Activated T-cell treated with anti-CD3 and anti-CD28 coated beads for 1 hour (primary cell): ENCODE data around the gene RANBP3L.
"Not testable (repeated sequence)": the region's sequence is repeated elsewhere in the genome, so short reads cannot be mapped to it uniquely, and the experiment has no call there.

Experiments used
- DNase-seq: peaks from one replicate; pipeline ENCODE4 v3.0.0-alpha.2; 2020; ENCODE audit warnings: low read depth

RANBP3L gene

GRCh38 chr5:36285837-36286615 lies 15.7 kb downstream of the RANBP3L start:
- no peak for DNase-seq

DNA sequence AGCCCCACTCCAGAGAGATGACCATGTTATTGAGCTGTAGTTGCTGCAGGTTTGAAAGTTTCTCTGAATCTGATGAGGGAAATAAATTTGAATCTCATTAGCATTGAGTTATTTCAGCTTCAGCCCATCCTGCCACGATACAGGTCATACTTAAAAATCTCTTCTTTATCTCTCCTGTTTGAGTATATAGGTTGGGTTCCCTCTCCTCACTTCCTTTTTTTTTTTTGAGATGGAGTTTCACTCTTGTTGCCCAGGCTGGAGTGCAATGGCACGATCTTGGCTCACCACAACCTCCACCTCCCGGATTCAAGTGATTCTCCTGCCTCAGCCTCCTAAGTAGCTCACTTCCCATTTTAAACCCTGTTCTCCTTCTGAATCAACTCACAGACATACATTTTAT lies 17.9 kb downstream of the RANBP3L start:
- not testable (repeated sequence) for DNase-seq

GRCh38 chr5:36281626-36282025 lies 20.1 kb downstream of the RANBP3L start:
- DNase-seq = no peak

DNA sequence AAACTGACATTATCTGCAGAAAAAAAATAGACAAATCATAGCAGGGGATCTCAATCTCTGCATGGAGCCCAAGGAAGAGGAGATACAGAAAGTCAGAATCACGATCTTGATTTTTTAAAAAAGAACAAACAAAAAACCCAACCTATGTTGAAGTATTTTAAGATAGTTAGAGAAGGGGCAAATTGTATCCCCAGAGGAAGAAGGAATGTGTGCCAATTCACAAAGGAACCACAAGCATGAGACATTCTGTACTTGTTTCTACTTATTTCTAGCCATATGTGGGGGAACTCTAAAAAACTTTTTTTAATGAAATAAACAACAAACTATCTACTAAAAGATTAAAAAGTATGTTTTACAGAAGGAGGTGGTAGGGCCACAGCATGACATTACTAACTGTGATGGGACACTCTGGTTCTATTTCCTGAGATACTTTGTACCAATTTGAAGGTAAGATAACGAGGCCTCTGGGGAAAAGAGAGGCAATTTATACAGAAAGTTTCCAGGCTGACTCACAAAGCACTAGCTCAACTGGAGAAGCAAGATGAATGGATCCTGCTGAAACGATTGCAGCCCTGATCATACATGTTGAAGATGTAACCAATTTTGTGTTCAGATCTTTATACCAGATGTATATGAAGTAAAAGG lies 22.5 kb downstream of the RANBP3L start:
- no peak for DNase-seq

- DNase-seq = no peak
Measured at GRCh38 chr5:36277521-36278176, 24.1 kb downstream of the RANBP3L start.

DNA sequence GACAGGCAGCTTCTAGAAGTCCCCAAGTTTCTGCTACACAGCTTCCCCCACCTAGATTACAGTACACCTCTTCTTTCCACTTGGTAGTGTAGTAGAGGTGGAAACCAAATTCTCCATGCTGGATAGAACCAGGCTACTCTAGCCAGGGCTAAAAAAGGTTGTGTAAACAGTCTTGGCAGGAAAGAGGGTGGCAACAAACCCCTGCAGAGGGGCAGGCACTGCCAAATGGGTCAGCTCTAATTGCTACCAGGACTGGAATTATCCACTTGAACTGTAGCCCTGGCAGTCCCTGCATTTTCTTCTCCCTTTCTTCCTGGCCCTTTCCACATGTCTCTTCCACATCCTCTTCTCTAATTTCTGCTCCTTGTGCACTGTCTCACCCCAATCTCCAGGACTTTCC lies 24.8 kb downstream of the RANBP3L start:
- DNase-seq = no peak

GRCh38 chr5:36273809-36274526 lies 27.7 kb downstream of the RANBP3L start:
- DNase-seq = no peak

DNA sequence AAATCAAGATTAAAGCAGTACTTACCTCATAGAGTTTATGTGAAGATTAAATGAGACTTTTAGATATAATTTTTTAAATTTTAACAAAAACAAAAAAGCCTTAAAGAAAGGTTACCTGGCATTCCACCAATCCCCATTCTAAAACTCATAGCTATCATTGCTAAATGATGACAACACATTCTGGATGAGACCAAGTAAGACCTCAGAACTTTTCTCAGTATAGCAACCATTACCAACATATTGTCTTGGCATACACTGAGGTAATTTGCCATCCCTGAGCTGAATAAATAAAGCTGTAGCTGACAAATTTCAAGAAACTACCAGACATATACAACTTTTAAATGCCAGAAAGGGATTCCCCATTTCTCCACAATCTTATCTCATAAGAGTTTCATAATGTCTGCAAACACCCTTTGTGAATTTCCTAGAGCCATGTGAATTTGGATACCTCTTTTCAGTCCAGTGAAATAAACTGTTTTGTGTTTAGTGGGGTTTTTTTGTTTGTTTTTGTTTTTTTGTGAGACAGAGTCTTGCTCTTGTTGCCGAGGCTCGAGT lies 29.5 kb downstream of the RANBP3L start:
- no peak for DNase-seq

DNA sequence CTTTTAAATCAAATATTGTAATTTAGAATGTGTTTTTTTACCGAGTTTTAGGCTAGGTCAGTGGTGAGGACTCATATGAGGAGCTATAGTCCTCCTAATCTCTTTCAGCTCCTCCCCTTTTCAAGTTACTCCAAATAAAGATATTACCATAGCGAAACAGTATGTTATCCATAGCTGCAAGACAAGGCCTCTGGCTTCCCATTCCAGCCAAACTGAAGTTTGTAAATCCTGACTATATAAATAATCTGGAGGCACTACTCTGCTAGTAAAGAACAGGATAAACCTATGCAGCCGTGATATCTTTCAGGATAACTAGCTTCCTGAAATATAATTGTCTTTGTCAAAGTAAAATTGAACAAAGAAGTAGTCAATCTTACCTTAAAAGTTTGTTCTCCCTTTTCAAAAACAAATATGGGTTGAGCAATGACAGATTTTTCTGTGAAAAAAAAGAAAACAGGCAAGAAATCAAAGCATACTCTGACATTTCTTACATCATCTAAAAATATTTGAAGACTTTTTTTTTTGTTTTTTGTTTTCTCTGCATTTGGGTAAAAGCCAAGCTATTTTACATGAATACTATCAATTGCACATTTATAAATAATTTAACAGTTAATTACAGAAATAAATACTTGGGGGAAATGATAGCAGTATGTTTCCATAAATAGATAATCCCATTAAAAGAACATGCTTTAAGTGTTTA lies 30.7 kb downstream of the RANBP3L start:
- no peak for DNase-seq

GRCh38 chr5:36270175-36270574 lies 31.5 kb downstream of the RANBP3L start:
- DNase-seq = no peak

GRCh38 chr5:36269478-36269877 lies 32.2 kb downstream of the RANBP3L start:
- DNase-seq = no peak

- DNase-seq = no peak
Measured at GRCh38 chr5:36267905-36268304, 33.8 kb downstream of the RANBP3L start.

DNA sequence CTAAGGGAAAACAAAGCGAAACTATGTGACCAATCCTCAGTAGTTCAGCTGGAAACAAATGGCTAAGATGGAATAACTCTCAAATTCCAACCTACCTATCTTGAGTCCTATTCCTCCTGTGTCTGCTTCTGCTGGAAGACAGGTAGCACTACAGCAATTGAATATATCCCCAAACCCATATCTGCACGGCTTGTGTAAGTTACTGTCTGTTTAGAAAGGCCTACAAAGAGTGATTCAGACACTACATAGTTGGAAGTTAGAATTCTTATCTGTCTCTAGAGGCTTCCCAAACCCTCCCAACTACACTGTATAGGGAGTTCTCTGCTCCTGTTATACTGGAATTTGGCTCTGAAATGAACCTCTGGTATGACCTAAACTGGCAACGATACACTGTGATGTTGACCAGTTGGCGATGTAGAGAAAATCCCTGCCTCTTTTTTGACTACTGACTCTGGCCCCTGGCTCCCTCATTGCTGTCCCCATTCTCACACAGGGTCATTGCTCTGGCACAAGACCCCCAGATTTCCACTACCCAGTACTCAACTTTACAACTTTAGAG lies 37.4 kb downstream of the RANBP3L start:
- DNase-seq = no peak

DNA sequence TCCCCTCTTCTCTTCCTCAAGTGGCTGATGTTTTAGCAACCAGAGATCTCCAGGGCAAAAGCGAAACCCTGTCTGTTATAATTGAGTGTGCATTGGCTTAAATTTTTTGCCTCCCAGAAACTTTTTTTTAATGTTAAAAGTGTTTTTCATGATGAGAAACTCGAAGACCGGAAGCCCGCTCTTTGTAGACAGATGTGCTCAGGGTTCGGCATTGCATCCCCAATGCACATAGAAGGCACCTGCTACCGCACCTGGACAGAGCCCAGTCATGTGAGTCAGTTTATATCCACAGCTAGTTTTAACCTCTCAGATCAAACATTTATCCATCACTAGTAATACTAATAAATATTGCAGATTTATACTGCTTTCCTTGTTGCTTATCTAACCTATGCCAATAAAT lies 40.5 kb downstream of the RANBP3L start:
- no peak for DNase-seq

DNA sequence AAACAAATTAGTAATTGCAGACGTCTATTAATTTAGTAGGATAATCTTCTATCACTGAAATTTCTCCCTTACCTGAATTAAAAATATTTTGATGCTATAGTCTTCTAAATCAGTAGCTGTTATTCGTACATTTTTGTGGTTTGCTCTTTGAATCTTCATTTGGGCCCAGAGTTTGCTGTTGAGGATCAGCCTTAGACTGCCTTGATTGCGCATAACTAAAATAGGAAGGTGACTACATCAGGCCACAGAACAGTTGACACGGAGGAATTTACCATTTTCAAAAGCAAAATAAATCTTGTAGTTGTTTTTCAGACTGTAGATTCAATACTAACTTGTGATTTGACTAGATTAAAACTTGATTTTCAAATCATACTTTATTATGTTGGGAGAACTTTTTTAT lies 48.1 kb downstream of the RANBP3L start:
- no peak for DNase-seq

DNA sequence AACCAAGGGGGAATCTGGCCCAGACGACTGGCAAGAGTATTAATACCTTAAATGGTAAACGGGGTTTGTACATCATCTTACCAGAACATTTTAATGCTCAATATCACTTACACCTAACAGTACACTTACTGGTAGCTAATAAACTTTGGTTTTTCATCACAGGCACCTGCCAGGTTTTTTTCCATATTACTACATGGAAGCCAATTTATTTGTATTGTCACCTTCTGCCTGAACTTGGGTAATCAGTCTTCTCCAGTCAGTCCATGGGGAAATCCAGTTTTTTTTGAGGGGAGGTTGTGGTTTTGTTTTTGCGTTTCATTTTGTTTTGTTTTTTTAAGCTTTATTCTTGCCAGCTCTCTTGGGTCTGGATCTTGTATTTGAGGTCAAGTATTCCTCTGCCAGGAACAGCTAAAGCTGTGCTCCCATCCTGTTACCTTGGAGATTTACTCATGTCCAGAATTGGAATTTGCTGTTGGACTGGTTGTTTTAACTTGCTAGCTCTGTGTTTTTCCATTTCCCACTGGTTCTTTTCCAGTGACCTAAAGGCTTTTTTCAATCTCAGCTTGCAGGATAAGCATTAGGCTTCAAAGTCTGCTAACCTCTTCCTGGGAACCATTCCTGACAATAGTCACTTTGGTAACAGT lies 48.9 kb downstream of the RANBP3L start:
- DNase-seq = no peak

GRCh38 chr5:36251218-36251617 lies 50.5 kb downstream of the RANBP3L start:
- no peak for DNase-seq

- no peak for DNase-seq
Measured at GRCh38 chr5:36250427-36250826, 51.3 kb downstream of the RANBP3L start.

- no peak for DNase-seq
Measured at GRCh38 chr5:36246036-36246800, 55.5 kb downstream of the RANBP3L start.

DNA sequence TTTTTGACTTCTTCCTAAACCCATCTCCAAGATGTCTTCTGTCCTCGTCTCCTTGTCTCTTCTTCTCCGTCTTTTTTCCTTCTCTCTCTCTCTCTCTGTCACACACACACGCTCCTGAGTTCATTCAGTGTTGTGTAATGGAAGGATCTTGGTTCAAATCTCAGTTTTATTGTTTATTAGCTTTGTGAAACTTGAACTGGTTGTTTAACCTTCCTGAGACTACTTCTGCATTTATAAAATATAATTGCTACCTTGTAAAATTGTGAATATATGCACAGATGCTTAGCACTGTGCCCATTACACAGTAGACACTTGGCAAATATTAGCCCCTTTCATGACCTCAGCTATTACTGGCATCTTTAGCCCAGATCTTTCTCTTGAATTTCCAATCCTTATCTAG lies 57.6 kb downstream of the RANBP3L start:
- no peak for DNase-seq
